Liver (tissue), 9 donors: ENCODE measurements around the gene UGT1A10. TPM values are rescaled to one million over a fixed set of nuclear protein-coding genes. Genes with fewer than 3 reads are reported as not detected.

Experiments
- DNase-seq: peaks from one replicate; pipeline ENCODE4 v3.0.0-alpha.2; 2017; ENCODE audit warnings: low spot score
- H3K27ac ChIP-seq, 2 donors: one replicate each; pipeline ENCODE4 v1.7.0; 2013; ENCODE audit warnings: inconsistent platforms in 2 of 2, low read length in 2 of 2, control low read depth in 1 of 2, low read depth in 1 of 2, mild to moderate bottlenecking in 1 of 2
- H3K27me3 ChIP-seq, 4 donors: one replicate each; pipeline versions ENCODE4 v1.6.1 to v1.7.0; 2013; ENCODE audit warnings: low read length in 3 of 4, inconsistent platforms in 1 of 4, mild to moderate bottlenecking in 1 of 4, moderate library complexity in 1 of 4; ENCODE audit not compliant: control insufficient read depth in 4 of 4, insufficient read depth in 4 of 4
- H3K36me3 ChIP-seq, 4 donors: one replicate each; pipeline versions ENCODE4 v1.6.1 to v1.7.0; 2013; ENCODE audit warnings: low read length in 3 of 4, mild to moderate bottlenecking in 3 of 4, low read depth in 1 of 4, moderate library complexity in 1 of 4; ENCODE audit not compliant: control insufficient read depth in 4 of 4, insufficient read depth in 3 of 4
- H3K4me1 ChIP-seq, 4 donors: one replicate each; pipeline versions ENCODE4 v1.6.1 to v1.7.0; 2013; ENCODE audit warnings: low read length in 3 of 4, mild to moderate bottlenecking in 3 of 4, moderate library complexity in 1 of 4; ENCODE audit not compliant: control insufficient read depth in 4 of 4, insufficient read depth in 4 of 4
- H3K4me3 ChIP-seq, 3 donors: one replicate each; pipeline versions ENCODE4 v1.6.1 to v1.7.0; 2013; ENCODE audit warnings: low read length in 3 of 3, control low read depth in 1 of 3, low read depth in 1 of 3, mild to moderate bottlenecking in 1 of 3
- H3K9ac ChIP-seq, 2 donors: one replicate each; pipeline ENCODE4 v1.7.0; 2013; ENCODE audit warnings: low read length in 2 of 2, mild to moderate bottlenecking in 2 of 2, moderate library complexity in 2 of 2, control low read depth in 1 of 2, low read depth in 1 of 2
- H3K9me3 ChIP-seq, 4 donors: one replicate each; pipeline versions ENCODE4 v1.6.1 to v1.7.0; 2013; ENCODE audit warnings: low read length in 3 of 4; ENCODE audit not compliant: control insufficient read depth in 4 of 4
- ATF3 ChIP-seq: IDR thresholded peaks from 2 replicates; pipeline ENCODE4 v1.6.1; 2016; ENCODE audit warnings: antibody characterized with exemption
- FOXA1 ChIP-seq: IDR thresholded peaks from 2 replicates; pipeline ENCODE4 v1.6.1; 2016; ENCODE audit warnings: antibody characterized with exemption
- FOXA2 ChIP-seq: IDR thresholded peaks from 2 replicates; pipeline ENCODE4 v1.6.1; 2016; ENCODE audit warnings: antibody characterized with exemption
- HNF4G ChIP-seq: IDR thresholded peaks from 2 replicates; pipeline ENCODE4 v1.6.1; 2016; ENCODE audit warnings: antibody characterized with exemption
- JUND ChIP-seq, 2 donors: IDR thresholded peaks; 2 replicates each; pipeline ENCODE4 v1.6.1; 2016; ENCODE audit warnings: antibody characterized with exemption in 2 of 2
- RXRA ChIP-seq, 2 donors: IDR thresholded peaks; 2 replicates each; pipeline ENCODE4 v1.6.1; 2017 to 2018; ENCODE audit warnings: antibody characterized with exemption in 2 of 2, mild to moderate bottlenecking in 1 of 2
- SP1 ChIP-seq: IDR thresholded peaks from 2 replicates; pipeline ENCODE4 v1.6.1; 2018; ENCODE audit warnings: antibody characterized with exemption, mild to moderate bottlenecking
- TAF1 ChIP-seq: conservative IDR thresholded peaks from 2 replicates; pipeline ENCODE4 v1.6.1; 2016; ENCODE audit warnings: antibody characterized with exemption, mild to moderate bottlenecking
- YY1 ChIP-seq: IDR thresholded peaks from 2 replicates; pipeline ENCODE4 v1.6.1; 2016; ENCODE audit warnings: antibody characterized with exemption, mild to moderate bottlenecking
- ZBTB33 ChIP-seq: IDR thresholded peaks from 2 replicates; pipeline ENCODE4 v1.6.1; 2016; ENCODE audit warnings: antibody characterized with exemption
- WGBS: extraction: QIAGEN DNeasy Blood & Tissue Kit; methylation state at CpG from one replicate; pipeline ENCODE4 v1.1.7; 2013; 5-methylcytosine and 5-hydroxymethylcytosine counted together
- polyA plus RNA-seq, 2 donors: library from polyadenylated mRNA; stranded (reverse) in 1 of 2; unstranded in 1 of 2; fragments of 200-250 nt in 1 of 2; fragments of >200 nt in 1 of 2; fragmentation: Nextera tagmentation in 1 of 2; extraction: Ambion mirVana in 1 of 2; gene quantifications; one replicate each; pipeline versions ENCODE4 v1.2.1 to v1.2.3, GENCODE V29; 2013 to 2015
- total RNA-seq, 2 donors: library from RNA; depleted of rRNA; stranded (reverse); fragments of >200 nt; gene quantifications; one replicate each; pipeline ENCODE4 v1.2.3, GENCODE V29; 2014
- TF ChIP-seq, protein P1 (sequence below): fragments of 150-350 bp; IDR thresholded peaks from 2 replicates; pipeline ENCODE4 v1.5.1; 2017; ENCODE audit warnings: improper control_type of control experiment, low read depth, low read length; ENCODE audit not compliant: missing input control
- donor health status: healthy.
- donor health status: healthy.
- donor health status: healthy.
- donor health status: healthy.
- donor health status: healthy.

UGT1A10 gene
- total and polyA plus RNA-seq, 4 donors = 0.08 TPM; not detected in 2

GRCh38 chr2:233711312-233712008 lies 75.2 kb downstream of the UGT1A10 start (continued):
- TF ChIP-seq YY1 = peak; percentile 4
- TF ChIP-seq FOXA2 = no peak
- TF ChIP-seq, protein P1, sequence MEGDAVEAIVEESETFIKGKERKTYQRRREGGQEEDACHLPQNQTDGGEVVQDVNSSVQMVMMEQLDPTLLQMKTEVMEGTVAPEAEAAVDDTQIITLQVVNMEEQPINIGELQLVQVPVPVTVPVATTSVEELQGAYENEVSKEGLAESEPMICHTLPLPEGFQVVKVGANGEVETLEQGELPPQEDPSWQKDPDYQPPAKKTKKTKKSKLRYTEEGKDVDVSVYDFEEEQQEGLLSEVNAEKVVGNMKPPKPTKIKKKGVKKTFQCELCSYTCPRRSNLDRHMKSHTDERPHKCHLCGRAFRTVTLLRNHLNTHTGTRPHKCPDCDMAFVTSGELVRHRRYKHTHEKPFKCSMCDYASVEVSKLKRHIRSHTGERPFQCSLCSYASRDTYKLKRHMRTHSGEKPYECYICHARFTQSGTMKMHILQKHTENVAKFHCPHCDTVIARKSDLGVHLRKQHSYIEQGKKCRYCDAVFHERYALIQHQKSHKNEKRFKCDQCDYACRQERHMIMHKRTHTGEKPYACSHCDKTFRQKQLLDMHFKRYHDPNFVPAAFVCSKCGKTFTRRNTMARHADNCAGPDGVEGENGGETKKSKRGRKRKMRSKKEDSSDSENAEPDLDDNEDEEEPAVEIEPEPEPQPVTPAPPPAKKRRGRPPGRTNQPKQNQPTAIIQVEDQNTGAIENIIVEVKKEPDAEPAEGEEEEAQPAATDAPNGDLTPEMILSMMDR = peak; percentile 89
- no peak for TF ChIP-seq SP1
- no peak for TF ChIP-seq JUND (IDR thresholded peaks at IDR 0.05)

GRCh38 chr2:233712611-233713261 lies 76.5 kb downstream of the UGT1A10 start, which contains the start of gene UGT1A5:
TSS of gene UGT1A5 (plus strand) at chr2:233712907. CDS start at chr2:233712992, 85 bp downstream.
- H3K27me3 ChIP-seq = no peaks in the 10 kb centered on the region
- peaks cover 8 to 28% (median 15%) of the 10 kb centered on the region in 4 donors for H3K4me1 ChIP-seq
- 86% methylated on average over 14 of the region's 14 CpGs for WGBS
- no peak within 1 kb of the TSS for H3K27ac ChIP-seq
- H3K4me3 ChIP-seq = no peak within 1 kb of the TSS
- H3K36me3 ChIP-seq = no peaks in the 10 kb centered on the region
- no peak for DNase-seq
- TF ChIP-seq RXRA (IDR thresholded peaks at IDR 0.05) = peak in 1 of 2 donors; percentile 11
- TF ChIP-seq ATF3 = no peak
- H3K9ac ChIP-seq = no peak within 1 kb of the TSS
- H3K9me3 ChIP-seq = no peaks in the 10 kb centered on the region

DNA sequence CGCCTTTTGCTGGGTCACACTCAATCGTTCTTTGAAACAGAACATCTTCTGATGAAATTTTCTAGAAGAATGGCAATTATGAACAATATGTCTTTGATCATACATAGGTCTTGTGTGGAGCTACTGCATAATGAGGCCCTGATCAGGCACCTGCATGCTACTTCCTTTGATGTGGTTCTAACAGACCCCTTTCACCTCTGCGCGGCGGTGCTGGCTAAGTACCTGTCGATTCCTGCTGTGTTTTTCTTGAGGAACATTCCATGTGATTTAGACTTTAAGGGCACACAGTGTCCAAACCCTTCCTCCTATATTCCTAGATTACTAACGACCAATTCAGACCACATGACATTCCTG lies 77.0 kb downstream of the UGT1A10 start:
- H3K9me3 ChIP-seq = no peaks in the 10 kb centered on the region
- no peak overlapping the region for H3K27ac ChIP-seq
- no peak overlapping the region for H3K9ac ChIP-seq
- no peaks in the 10 kb centered on the region for H3K27me3 ChIP-seq
- H3K4me1 ChIP-seq = peaks cover 13 to 33% (median 20%) of the 10 kb centered on the region in 4 donors
- no peak for DNase-seq
- TF ChIP-seq TAF1 (no peak), ZBTB33 (no peak), RXRA (IDR thresholded peaks at IDR 0.05) (no peak), HNF4G (no peak), FOXA1 (no peak), FOXA2 (no peak)
- TF ChIP-seq, protein P1 = no peak
- H3K4me3 ChIP-seq = no peak overlapping the region
- 87% methylated on average over 7 of the region's 7 CpGs for WGBS
- H3K36me3 ChIP-seq = no peaks in the 10 kb centered on the region
